Colonic mucosa (tissue), 4 donors: ENCODE results near the gene MCC. TPM values are rescaled to one million over a fixed set of nuclear protein-coding genes. Genes with fewer than 3 reads are reported as not detected.
A peak's percentile ranks its signal among the peaks of the same experiment; 100 is the strongest.

Source experiments
- DNase-seq: peaks from one replicate; pipeline ENCODE4 v3.0.0-alpha.2; 2020
- H3K27ac ChIP-seq: fragments of 200-600 bp; one replicate; pipeline ENCODE4 v1.8.0; 2021
- H3K27me3 ChIP-seq: fragments of 200-600 bp; one replicate; pipeline ENCODE4 v1.8.0; 2021
- H3K36me3 ChIP-seq: fragments of 200-600 bp; one replicate; pipeline ENCODE4 v1.8.0; 2021
- H3K4me1 ChIP-seq: fragments of 200-600 bp; one replicate; pipeline ENCODE4 v1.8.0; 2021; ENCODE audit warnings: mild to moderate bottlenecking
- H3K4me3 ChIP-seq: fragments of 200-600 bp; one replicate; pipeline ENCODE4 v1.8.0; 2021
- H3K9ac ChIP-seq, 2 donors: one replicate each; pipeline ENCODE4 v1.7.0; 2013; ENCODE audit warnings: control low read depth in 2 of 2, low read depth in 2 of 2, low read length in 2 of 2
- H3K9me3 ChIP-seq: fragments of 200-600 bp; one replicate; pipeline ENCODE4 v1.8.0; 2021
- intact Hi-C: fragments of 100-400 bp; cut with DNase I; formaldehyde crosslinking; loops from one replicate; pipeline ENCODE4 v1.14.1; 2022
- total RNA-seq, 2 donors: library from RNA; stranded (reverse); fragmentation: NEBNext Ultra II Directional in 1 of 2; extraction: Animal tissue kit (Norgen Biotek cat#: 25700) in 1 of 2; gene quantifications; one replicate each; pipeline ENCODE4 v1.2.1, GENCODE V29; 2021
- TF ChIP-seq, protein P1 (sequence below): fragments of 200-600 bp; IDR thresholded peaks from one replicate; pipeline ENCODE4 v1.8.0; 2022; ENCODE audit warnings: antibody characterized with exemption, mild to moderate bottlenecking
- donor health status: healthy.
- donor health status: DM: no; HTN: no; CAD: no.
- donor health status: DM: no; HTN: no; CAD: no.

Gene MCC
- total RNA-seq, 2 donors from 2014 or later = 1.9 to 3.1 TPM

DNA sequence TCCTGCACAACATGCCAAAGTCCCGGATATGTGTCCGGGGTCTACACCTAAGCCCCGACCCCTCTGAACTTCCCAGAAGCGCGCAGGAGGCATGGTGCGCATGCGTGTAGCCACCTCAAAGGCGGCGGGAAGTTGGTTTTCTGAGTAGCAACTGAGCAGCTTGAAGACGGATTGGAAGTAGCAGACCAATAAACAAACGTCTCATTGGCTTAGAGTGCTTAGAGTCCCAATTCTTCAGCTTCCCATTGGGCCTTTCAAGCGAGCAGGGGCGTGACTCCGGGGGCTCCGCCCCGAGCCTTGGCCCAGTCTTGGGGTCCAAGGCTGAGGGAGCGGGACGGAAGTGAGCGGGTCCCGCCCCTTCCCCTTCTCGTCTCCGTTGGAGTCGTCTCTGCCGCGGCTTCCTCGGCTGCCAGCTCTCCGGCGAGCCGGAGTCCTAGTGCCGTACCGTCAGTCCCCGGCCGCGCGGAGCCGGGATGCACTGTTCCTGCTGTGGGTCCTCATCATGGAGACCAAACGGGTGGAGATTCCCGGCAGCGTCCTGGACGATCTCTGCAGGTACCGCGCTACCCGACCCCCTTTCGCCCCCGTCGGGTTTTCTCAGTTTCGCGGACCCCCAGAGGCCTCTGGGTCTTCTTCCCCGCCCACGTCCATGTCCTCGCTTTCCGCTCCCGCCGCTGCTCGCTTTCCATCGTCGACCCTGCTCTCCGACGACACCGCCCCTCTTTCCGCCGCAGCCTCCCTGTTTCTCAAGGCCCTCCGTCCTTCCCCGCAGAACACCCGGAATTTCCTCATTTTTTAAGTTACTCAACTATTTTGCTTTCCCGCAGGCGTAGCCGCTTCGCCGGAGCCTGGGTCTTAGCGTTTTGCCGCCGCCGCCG is 511.6 kb downstream of the MCC start, which contains the start of gene DCP2:
Gene DCP2, plus strand, starts transcription at position 367 of the 878 bp plus-strand sequence. Its CDS starts 136 bp downstream, at position 503.
- DNase-seq = peak; percentile 95
- Histone ChIP-seq H3K9ac (peak within 1 kb of the TSS; percentile 75 to 90), H3K4me3 (peak within 1 kb of the TSS; percentile 75), H3K27ac (peak within 1 kb of the TSS; percentile 93), H3K4me1 (peaks cover 7% of the 10 kb centered on the region), H3K36me3 (no peaks in the 10 kb centered on the region), H3K27me3 (no peaks in the 10 kb centered on the region), H3K9me3 (no peaks in the 10 kb centered on the region)
- intact Hi-C loops = loop anchor here (10.0 kb wide), 1 partner anchor 52 kb away; the partner anchor contains the start of gene REEP5
- TF ChIP-seq, protein P1, sequence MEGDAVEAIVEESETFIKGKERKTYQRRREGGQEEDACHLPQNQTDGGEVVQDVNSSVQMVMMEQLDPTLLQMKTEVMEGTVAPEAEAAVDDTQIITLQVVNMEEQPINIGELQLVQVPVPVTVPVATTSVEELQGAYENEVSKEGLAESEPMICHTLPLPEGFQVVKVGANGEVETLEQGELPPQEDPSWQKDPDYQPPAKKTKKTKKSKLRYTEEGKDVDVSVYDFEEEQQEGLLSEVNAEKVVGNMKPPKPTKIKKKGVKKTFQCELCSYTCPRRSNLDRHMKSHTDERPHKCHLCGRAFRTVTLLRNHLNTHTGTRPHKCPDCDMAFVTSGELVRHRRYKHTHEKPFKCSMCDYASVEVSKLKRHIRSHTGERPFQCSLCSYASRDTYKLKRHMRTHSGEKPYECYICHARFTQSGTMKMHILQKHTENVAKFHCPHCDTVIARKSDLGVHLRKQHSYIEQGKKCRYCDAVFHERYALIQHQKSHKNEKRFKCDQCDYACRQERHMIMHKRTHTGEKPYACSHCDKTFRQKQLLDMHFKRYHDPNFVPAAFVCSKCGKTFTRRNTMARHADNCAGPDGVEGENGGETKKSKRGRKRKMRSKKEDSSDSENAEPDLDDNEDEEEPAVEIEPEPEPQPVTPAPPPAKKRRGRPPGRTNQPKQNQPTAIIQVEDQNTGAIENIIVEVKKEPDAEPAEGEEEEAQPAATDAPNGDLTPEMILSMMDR = no peak

DNA sequence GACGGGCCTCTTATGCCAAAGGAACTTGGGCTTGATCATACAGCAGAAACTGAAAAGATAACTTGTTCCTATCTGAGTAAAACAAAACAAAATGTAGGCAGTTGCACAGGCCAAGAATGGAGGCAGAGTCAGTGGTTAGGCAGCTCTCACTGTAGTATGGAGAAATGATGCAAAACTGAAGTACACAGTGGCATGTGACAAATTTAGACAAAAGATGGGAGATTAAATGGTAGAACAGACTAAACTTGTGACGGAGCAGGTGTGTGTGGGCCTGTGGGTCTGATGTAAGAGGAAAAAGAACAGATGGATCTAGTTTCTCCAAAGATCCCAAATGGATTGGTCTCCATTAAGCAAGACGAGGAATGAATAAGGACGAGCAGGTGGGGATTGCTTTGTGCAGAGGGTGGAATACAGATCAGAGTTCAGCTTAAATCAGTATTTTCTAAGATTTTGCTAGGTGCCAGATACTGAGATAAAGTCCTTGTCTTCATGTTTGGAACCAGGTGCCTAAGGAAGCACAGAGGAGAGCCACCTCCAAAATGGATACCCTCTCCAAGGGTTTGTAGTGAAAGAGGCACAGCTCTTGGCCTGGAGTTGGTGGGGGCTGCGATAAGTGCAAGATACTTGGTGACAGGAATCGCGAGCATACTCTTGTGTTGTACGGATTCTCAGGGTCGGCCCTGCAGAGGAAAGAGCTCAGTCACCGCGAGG is 512.4 kb downstream of the MCC start:
- H3K36me3 ChIP-seq = no peaks in the 10 kb centered on the region
- intact Hi-C loops = loop anchor here (10.0 kb wide), 1 partner anchor 51 kb away; the partner anchor contains the start of gene REEP5
- no peak for DNase-seq

DNA sequence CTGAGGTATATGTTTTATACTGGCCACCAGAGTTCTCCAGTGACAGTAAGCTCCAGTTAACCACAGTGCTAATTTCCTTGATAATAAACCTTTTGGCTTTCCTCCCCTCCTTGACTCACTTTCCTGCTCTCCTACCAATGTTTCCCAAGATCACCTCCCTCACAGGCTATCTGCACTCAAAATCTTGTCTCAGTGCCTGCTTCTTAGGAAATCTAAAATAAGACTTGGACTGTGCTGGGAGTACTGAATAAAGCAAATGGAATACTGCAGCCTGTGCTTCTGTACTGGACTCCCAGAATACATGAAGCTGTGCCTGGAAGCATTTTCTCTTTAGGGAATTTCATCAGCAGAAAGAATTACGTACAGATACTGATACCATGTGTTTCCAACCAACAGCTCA is 513.4 kb downstream of the MCC start:
- intact Hi-C loops = loop anchor here (10.0 kb wide), 1 partner anchor 50 kb away; the partner anchor contains the start of gene REEP5
- Histone ChIP-seq H3K9ac (no peak overlapping the region), H3K4me1 (peaks cover 7% of the 10 kb centered on the region), H3K27ac (no peak overlapping the region), H3K27me3 (no peaks in the 10 kb centered on the region), H3K36me3 (no peaks in the 10 kb centered on the region), H3K4me3 (no peak overlapping the region), H3K9me3 (no peaks in the 10 kb centered on the region)
- TF ChIP-seq, protein P1 = no peak
- DNase-seq = no peak

More for the DNA sequence above, 512.4 kb downstream of the MCC start:
- Histone ChIP-seq H3K27me3 (no peaks in the 10 kb centered on the region), H3K9me3 (no peaks in the 10 kb centered on the region), H3K4me3 (peak overlapping the region; percentile 75), H3K4me1 (peaks cover 7% of the 10 kb centered on the region), H3K9ac (peak overlapping the region; percentile 41 to 90), H3K27ac (peak overlapping the region; percentile 93)
- TF ChIP-seq, protein P1 = no peak

GRCh38 chr5:112973904-112974303 is 514.3 kb downstream of the MCC start:
- TF ChIP-seq, protein P1 = no peak
- no peak overlapping the region for H3K9ac ChIP-seq
- intact Hi-C loops = loop anchor here (10.0 kb wide), 1 partner anchor 49 kb away; the partner anchor contains the start of gene REEP5
- H3K27ac ChIP-seq = no peak overlapping the region
- no peaks in the 10 kb centered on the region for H3K27me3 ChIP-seq
- DNase-seq = no peak
- H3K9me3 ChIP-seq = no peaks in the 10 kb centered on the region
- H3K4me1 ChIP-seq = peaks cover 7% of the 10 kb centered on the region
- H3K4me3 ChIP-seq = no peak overlapping the region
- no peaks in the 10 kb centered on the region for H3K36me3 ChIP-seq

DNA sequence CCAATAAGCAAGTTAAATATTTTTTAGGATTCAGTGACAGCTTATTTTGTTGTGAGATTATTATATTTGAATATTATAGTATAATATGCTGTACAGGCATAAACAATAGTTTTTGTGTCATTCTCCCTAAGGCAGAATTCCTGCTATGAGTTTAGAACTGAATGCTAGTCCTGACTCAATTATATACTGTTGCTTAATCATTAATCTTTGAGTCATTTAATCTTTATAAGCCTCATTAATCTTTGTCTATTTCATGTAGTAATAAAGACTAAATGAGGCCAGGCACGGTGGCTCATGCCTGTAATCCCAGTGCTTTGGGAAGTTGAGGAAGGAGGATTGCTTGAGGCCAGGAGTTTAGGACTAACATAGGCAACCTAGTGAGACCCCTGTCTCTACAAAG is 515.2 kb downstream of the MCC start:
- intact Hi-C loops = loop anchor here (10.0 kb wide), 1 partner anchor 48 kb away; the partner anchor contains the start of gene REEP5
- no peak overlapping the region for H3K4me3 ChIP-seq
- TF ChIP-seq, protein P1 = no peak
- no peaks in the 10 kb centered on the region for H3K27me3 ChIP-seq
- H3K36me3 ChIP-seq = no peaks in the 10 kb centered on the region
- H3K9me3 ChIP-seq = no peaks in the 10 kb centered on the region
- no peak overlapping the region for H3K9ac ChIP-seq
- H3K27ac ChIP-seq = no peak overlapping the region
- DNase-seq = no peak
- H3K4me1 ChIP-seq = peaks cover 2% of the 10 kb centered on the region
